NCI-H510A (cell line): ENCODE results near the gene CDA.

Experiments used
- DNase-seq: peaks from one replicate; lab custom pipeline; 2025; lab: John Stamatoyannopoulos, UW

Gene CDA

GRCh38 chr1:20615946-20616846 lies 27.3 kb downstream of the CDA start:
- no peak for DNase-seq

- DNase-seq: no peak
Measured at GRCh38 chr1:20616847-20617487, 28.1 kb downstream of the CDA start.

GRCh38 chr1:20618550-20618949 lies 29.7 kb downstream of the CDA start:
- no peak for DNase-seq

GRCh38 chr1:20619999-20620398 lies 31.1 kb downstream of the CDA start:
- DNase-seq: no peak

GRCh38 chr1:20621012-20621411 lies 32.1 kb downstream of the CDA start:
- no peak for DNase-seq

- DNase-seq: no peak
Measured at GRCh38 chr1:20624709-20625108, 35.8 kb downstream of the CDA start.

- DNase-seq: no peak
Measured at GRCh38 chr1:20625176-20626097, 36.5 kb downstream of the CDA start.

GRCh38 chr1:20626098-20626427 lies 37.2 kb downstream of the CDA start:
- DNase-seq: no peak

- no peak for DNase-seq
Measured at GRCh38 chr1:20626524-20626923, 37.6 kb downstream of the CDA start.

- DNase-seq: no peak
Measured at GRCh38 chr1:20630729-20631128, 41.8 kb downstream of the CDA start.

GRCh38 chr1:20632386-20632785 lies 43.5 kb downstream of the CDA start:
- DNase-seq: no peak

- DNase-seq: peak; percentile 92
Measured at GRCh38 chr1:20633190-20634064, 44.5 kb downstream of the CDA start, which contains the start of gene PINK1. PINK1 (plus strand) TSS chr1:20633458; CDS start chr1:20633549, 91 bp downstream.

- DNase-seq: no peak
Measured at GRCh38 chr1:20634065-20634593, 45.2 kb downstream of the CDA start.

- peak; percentile 62 for DNase-seq
Measured at GRCh38 chr1:20634594-20635084, 45.7 kb downstream of the CDA start.

- no peak for DNase-seq
Measured at GRCh38 chr1:20636785-20637347, 48.0 kb downstream of the CDA start.

- peak; percentile 8 for DNase-seq
Measured at GRCh38 chr1:20640183-20640597, 51.3 kb downstream of the CDA start.

GRCh38 chr1:20641975-20642374 lies 53.1 kb downstream of the CDA start:
- DNase-seq: no peak

GRCh38 chr1:20643080-20643479 lies 54.2 kb downstream of the CDA start:
- DNase-seq: no peak

GRCh38 chr1:20644416-20644815 lies 55.5 kb downstream of the CDA start:
- DNase-seq: no peak

- no peak for DNase-seq
Measured at GRCh38 chr1:20645414-20645813, 56.5 kb downstream of the CDA start.

- DNase-seq: no peak
Measured at GRCh38 chr1:20648438-20648837, 59.5 kb downstream of the CDA start.
